NB4 (cell line): ENCODE measurements around the gene GTF2F2.

Experiments
- MYC ChIP-seq: IDR thresholded peaks from 2 replicates; pipeline ENCODE4 v1.6.1; 2011; ENCODE audit warnings: low read depth, low read length
- POLR2A ChIP-seq: IDR thresholded peaks from 2 replicates; pipeline ENCODE4 v1.6.1; 2011; ENCODE audit warnings: mild to moderate bottlenecking; ENCODE audit not compliant: insufficient read length; ENCODE audit errors: extremely low read depth
- TF ChIP-seq, protein P1 (sequence below): IDR thresholded peaks from one replicate; pipeline ENCODE4 v1.5.1; 2012; ENCODE audit warnings: low read depth, low read length
- TF ChIP-seq, protein P2 (sequence below): IDR thresholded peaks from 2 replicates; pipeline ENCODE4 v1.6.1; 2011; ENCODE audit warnings: low read depth, low read length

DNA sequence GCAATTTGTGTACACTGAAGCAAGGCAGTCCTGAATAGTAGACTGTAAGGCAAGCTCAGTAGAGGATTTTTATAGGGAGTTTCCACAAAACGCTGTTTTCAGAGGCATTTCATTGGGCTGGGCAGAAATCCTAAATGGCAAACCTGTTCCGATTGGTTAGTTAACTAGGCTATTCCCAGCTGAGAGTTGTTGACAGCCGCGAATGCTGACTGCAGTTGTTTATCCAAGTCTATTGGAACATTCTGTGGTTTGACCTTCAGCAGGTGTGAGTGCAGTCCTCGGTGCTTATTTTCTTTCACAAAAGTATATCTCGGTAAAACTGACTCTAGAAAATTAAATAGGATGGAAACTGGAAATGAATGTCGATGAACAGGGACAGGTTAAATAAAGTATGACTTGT lies 175.2 kb downstream of the GTF2F2 start:
- no peak for TF ChIP-seq POLR2A
- TF ChIP-seq, protein P1, sequence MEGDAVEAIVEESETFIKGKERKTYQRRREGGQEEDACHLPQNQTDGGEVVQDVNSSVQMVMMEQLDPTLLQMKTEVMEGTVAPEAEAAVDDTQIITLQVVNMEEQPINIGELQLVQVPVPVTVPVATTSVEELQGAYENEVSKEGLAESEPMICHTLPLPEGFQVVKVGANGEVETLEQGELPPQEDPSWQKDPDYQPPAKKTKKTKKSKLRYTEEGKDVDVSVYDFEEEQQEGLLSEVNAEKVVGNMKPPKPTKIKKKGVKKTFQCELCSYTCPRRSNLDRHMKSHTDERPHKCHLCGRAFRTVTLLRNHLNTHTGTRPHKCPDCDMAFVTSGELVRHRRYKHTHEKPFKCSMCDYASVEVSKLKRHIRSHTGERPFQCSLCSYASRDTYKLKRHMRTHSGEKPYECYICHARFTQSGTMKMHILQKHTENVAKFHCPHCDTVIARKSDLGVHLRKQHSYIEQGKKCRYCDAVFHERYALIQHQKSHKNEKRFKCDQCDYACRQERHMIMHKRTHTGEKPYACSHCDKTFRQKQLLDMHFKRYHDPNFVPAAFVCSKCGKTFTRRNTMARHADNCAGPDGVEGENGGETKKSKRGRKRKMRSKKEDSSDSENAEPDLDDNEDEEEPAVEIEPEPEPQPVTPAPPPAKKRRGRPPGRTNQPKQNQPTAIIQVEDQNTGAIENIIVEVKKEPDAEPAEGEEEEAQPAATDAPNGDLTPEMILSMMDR, result no peak
- no peak for TF ChIP-seq MYC
- TF ChIP-seq, protein P2, sequence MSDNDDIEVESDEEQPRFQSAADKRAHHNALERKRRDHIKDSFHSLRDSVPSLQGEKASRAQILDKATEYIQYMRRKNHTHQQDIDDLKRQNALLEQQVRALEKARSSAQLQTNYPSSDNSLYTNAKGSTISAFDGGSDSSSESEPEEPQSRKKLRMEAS, result no peak
